ENCODE data around the gene ARHGEF9. TPM values are rescaled to one million over a fixed set of nuclear protein-coding genes. Genes with fewer than 3 reads are reported as not detected.

ARHGEF9 gene
- total RNA-seq, 1 experiment from 2014 or later = 26.3 TPM

- DNase-seq = peak; percentile 2
- Mint-ChIP-seq H3K9me3 (ENCODE audit: low read depth, unreplicated experiment) (peaks cover 3% of the 10 kb centered on the region), H3K4me1 (ENCODE audit: low read depth, unreplicated experiment) (no peaks in the 10 kb centered on the region), H3K27ac (ENCODE audit: unreplicated experiment) (no peak overlapping the region), H3K36me3 (ENCODE audit: insufficient read depth, unreplicated experiment) (no peaks in the 10 kb centered on the region), H3K27me3 (ENCODE audit: unreplicated experiment) (no peaks in the 10 kb centered on the region), H3K4me3 (ENCODE audit: low read depth, unreplicated experiment) (no peak overlapping the region)
- intact Hi-C loops (cut with micrococcal nuclease; ENCODE audit: unreplicated experiment) = no loop called here
- no TSS peak for BruUV-seq (replicated peaks)
- CTCF ChIA-PET = no interaction called here
- TF ChIP-seq CTCF (IDR thresholded peaks at IDR 0.05; ENCODE audit: unreplicated experiment) = no peak
Observed at GRCh38 chrX:63613531-63614028, 171.4 kb downstream of the ARHGEF9 start.

- CTCF ChIA-PET = no interaction called here
- no peak for DNase-seq
- BruUV-seq (replicated peaks) = no TSS peak
- H3K9me3 Mint-ChIP-seq (ENCODE audit: low read depth, unreplicated experiment) = no peaks in the 10 kb centered on the region
- intact Hi-C loops (cut with micrococcal nuclease; ENCODE audit: unreplicated experiment) = no loop called here
- H3K4me1 Mint-ChIP-seq (ENCODE audit: low read depth, unreplicated experiment) = no peaks in the 10 kb centered on the region
- peaks cover 6% of the 10 kb centered on the region for H3K36me3 Mint-ChIP-seq (ENCODE audit: insufficient read depth, unreplicated experiment)
- no peak overlapping the region for H3K4me3 Mint-ChIP-seq (ENCODE audit: low read depth, unreplicated experiment)
- TF ChIP-seq CTCF (IDR thresholded peaks at IDR 0.05; ENCODE audit: unreplicated experiment) = no peak
- H3K27ac Mint-ChIP-seq (ENCODE audit: unreplicated experiment) = no peak overlapping the region
- no peaks in the 10 kb centered on the region for H3K27me3 Mint-ChIP-seq (ENCODE audit: unreplicated experiment)
Observed at GRCh38 chrX:63585936-63586335, 199.1 kb downstream of the ARHGEF9 start.

Small RNAs within 50 kb of the gene (microRNA-seq; reads per million reads assigned to microRNA genes)
- gene MIR1468 = not detected
